ENCODE data around the gene ZCCHC9.

DNA sequence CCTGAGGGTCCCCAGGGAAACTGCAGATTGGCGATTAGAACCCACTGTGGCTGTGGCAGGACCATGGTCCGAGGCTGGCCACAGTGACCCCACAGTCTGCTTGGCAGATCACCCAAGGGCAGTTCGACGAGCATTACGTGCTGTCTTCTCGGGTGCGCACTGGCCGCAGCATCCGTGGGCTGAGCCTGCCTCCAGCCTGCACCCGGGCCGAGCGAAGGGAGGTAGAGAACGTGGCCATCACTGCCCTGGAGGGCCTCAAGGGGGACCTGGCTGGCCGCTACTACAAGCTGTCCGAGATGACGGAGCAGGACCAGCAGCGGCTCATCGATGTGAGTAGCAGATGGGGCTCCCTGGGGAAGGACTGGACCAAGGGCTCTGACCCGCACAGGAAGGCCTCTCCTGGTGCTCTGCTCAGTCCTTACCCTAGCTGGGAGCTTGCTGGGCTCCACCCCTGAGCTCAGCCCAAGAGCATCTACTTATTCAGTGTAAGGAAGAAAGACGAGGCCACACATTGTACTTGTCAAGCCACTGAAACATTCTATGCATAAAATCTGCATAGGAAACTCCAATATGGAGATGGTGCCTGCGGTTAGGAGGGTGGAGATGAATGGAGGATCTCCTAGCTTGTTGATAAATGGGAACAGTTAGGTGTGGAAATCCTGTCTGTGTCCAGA is 46.4 kb upstream of the ZCCHC9 start:
- TF ChIP-seq, protein P1, sequence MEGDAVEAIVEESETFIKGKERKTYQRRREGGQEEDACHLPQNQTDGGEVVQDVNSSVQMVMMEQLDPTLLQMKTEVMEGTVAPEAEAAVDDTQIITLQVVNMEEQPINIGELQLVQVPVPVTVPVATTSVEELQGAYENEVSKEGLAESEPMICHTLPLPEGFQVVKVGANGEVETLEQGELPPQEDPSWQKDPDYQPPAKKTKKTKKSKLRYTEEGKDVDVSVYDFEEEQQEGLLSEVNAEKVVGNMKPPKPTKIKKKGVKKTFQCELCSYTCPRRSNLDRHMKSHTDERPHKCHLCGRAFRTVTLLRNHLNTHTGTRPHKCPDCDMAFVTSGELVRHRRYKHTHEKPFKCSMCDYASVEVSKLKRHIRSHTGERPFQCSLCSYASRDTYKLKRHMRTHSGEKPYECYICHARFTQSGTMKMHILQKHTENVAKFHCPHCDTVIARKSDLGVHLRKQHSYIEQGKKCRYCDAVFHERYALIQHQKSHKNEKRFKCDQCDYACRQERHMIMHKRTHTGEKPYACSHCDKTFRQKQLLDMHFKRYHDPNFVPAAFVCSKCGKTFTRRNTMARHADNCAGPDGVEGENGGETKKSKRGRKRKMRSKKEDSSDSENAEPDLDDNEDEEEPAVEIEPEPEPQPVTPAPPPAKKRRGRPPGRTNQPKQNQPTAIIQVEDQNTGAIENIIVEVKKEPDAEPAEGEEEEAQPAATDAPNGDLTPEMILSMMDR (IDR thresholded peaks at IDR 0.05): no peak
- TF ChIP-seq RAD21 (IDR thresholded peaks at IDR 0.05; ENCODE audit: low read length) (no peak), MXI1 (IDR thresholded peaks at IDR 0.05; ENCODE audit: low read depth, low read length) (no peak), ELF1 (IDR thresholded peaks at IDR 0.05) (no peak), FOSL2 (IDR thresholded peaks at IDR 0.05; ENCODE audit: borderline replicate concordance, low read depth) (no peak), EZH2phosphoT487 (IDR thresholded peaks at IDR 0.05; ENCODE audit: borderline replicate concordance, low read depth) (no peak), YY1 (IDR thresholded peaks at IDR 0.05; ENCODE audit: low read depth) (no peak), EP300 (IDR thresholded peaks at IDR 0.05; ENCODE audit: borderline replicate concordance in 1 of 2, low read depth in 1 of 2, low read length in 1 of 2) (no peak), POLR2AphosphoS5 (IDR thresholded peaks at IDR 0.05; ENCODE audit: low read depth, low read length) (no peak)
- TF ChIP-seq, protein P2, sequence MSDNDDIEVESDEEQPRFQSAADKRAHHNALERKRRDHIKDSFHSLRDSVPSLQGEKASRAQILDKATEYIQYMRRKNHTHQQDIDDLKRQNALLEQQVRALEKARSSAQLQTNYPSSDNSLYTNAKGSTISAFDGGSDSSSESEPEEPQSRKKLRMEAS (IDR thresholded peaks at IDR 0.05; ENCODE audit: low read depth): no peak
- TF ChIP-seq, protein P3, sequence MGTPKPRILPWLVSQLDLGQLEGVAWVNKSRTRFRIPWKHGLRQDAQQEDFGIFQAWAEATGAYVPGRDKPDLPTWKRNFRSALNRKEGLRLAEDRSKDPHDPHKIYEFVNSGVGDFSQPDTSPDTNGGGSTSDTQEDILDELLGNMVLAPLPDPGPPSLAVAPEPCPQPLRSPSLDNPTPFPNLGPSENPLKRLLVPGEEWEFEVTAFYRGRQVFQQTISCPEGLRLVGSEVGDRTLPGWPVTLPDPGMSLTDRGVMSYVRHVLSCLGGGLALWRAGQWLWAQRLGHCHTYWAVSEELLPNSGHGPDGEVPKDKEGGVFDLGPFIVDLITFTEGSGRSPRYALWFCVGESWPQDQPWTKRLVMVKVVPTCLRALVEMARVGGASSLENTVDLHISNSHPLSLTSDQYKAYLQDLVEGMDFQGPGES (IDR thresholded peaks at IDR 0.05; ENCODE audit: low read depth, low read length): no peak
